Endothelial cell (in vitro differentiated cells): Measurements from ENCODE around the gene TDP1. TPM values are rescaled to one million over a fixed set of nuclear protein-coding genes. Genes with fewer than 3 reads are reported as not detected.
A peak's percentile ranks its signal among the peaks of the same experiment; 100 is the strongest.

Experiments
- DNase-seq: peaks from one replicate; pipeline ENCODE4 v3.0.0; 2021; ENCODE audit warnings: low spot score
- H3K27ac Mint-ChIP-seq: one replicate; pipeline ENCODE4 v1.8.0; 2021; ENCODE audit warnings: mixed read lengths, inconsistent platforms; ENCODE audit not compliant: unreplicated experiment
- H3K27me3 Mint-ChIP-seq: one replicate; pipeline ENCODE4 v1.8.0; 2021; ENCODE audit warnings: mild to moderate bottlenecking, moderate library complexity, mixed read lengths, inconsistent platforms; ENCODE audit not compliant: unreplicated experiment
- H3K36me3 Mint-ChIP-seq: one replicate; pipeline ENCODE4 v1.8.0; 2021; ENCODE audit warnings: mild to moderate bottlenecking, low read depth, mixed read lengths, inconsistent platforms; ENCODE audit not compliant: unreplicated experiment
- H3K4me1 Mint-ChIP-seq: one replicate; pipeline ENCODE4 v1.8.0; 2021; ENCODE audit warnings: mild to moderate bottlenecking, mixed read lengths, inconsistent platforms; ENCODE audit not compliant: unreplicated experiment
- H3K4me3 Mint-ChIP-seq: one replicate; pipeline ENCODE4 v1.8.0; 2021; ENCODE audit warnings: mild to moderate bottlenecking, mixed read lengths, inconsistent platforms; ENCODE audit not compliant: unreplicated experiment
- H3K9me3 Mint-ChIP-seq: one replicate; pipeline ENCODE4 v1.8.0; 2021; ENCODE audit warnings: mixed read lengths, inconsistent platforms; ENCODE audit not compliant: unreplicated experiment
- CTCF ChIP-seq: fragments of 200-600 bp; sonication (generic); IDR thresholded peaks from one replicate; pipeline ENCODE4 v1.5.0; 2021; ENCODE audit warnings: antibody characterized with exemption; ENCODE audit not compliant: unreplicated experiment
- total RNA-seq: library from RNA; stranded (reverse); fragmentation: NEBNext Ultra II Directional; extraction: Animal tissue kit (Norgen Biotek cat#: 25700); gene quantifications from one replicate; pipeline ENCODE4 v1.2.1, GENCODE V29; 2021; ENCODE audit not compliant: unreplicated experiment

Gene TDP1
- total RNA-seq, 1 donor from 2014 or later, result 34.9 TPM

DNA sequence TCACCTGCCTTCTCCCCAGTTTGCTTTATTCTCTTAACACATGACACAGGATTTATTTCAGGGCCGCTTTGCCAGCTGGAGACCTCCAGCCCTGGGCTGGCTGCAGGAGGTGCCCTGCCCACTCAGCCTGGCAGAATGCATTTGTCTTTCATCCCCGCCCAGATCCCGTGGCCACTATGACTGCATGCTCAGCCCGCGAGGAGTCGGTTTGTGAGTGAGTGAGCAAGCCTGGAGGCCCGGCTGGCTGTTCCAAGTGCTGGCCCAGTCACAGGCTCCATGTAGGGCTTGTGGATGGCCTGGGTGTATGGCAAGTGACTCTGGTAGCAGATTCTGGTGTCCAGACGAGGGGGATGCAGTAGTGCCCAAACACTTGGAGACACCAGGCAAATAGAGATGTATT, 2.1 kb downstream of the TDP1 start:
- H3K4me3 Mint-ChIP-seq, result no peak overlapping the region
- no peaks in the 10 kb centered on the region for H3K9me3 Mint-ChIP-seq
- H3K36me3 Mint-ChIP-seq, result peaks cover 28% of the 10 kb centered on the region
- H3K27ac Mint-ChIP-seq, result no peak overlapping the region
- no peak for DNase-seq
- peaks cover 42% of the 10 kb centered on the region for H3K4me1 Mint-ChIP-seq
- H3K27me3 Mint-ChIP-seq, result peaks cover 11% of the 10 kb centered on the region
- no peak for TF ChIP-seq CTCF

DNA sequence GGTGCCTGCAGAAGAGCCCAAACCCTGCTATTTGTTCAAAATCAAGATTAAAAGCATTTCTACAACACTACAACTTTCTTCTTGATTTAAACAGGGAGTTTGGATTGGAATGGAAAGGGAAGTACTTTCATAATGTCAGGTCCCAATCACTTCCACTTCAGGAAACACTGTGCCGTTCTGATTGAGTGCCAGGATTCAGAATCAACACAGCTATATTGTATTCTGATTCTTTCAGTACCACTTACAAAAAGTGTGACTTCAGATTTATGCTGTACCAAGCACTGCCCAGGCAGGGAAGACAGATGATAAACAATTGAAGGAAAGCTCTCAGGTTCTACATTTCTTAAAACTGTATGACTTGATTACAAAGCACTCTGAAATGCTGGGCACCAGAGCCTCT, 3.2 kb downstream of the TDP1 start:
- no peak overlapping the region for H3K27ac Mint-ChIP-seq
- H3K27me3 Mint-ChIP-seq, result peaks cover 11% of the 10 kb centered on the region
- H3K9me3 Mint-ChIP-seq, result no peaks in the 10 kb centered on the region
- H3K4me3 Mint-ChIP-seq, result no peak overlapping the region
- peaks cover 38% of the 10 kb centered on the region for H3K36me3 Mint-ChIP-seq
- no peak for TF ChIP-seq CTCF
- peaks cover 31% of the 10 kb centered on the region for H3K4me1 Mint-ChIP-seq
- no peak for DNase-seq

DNA sequence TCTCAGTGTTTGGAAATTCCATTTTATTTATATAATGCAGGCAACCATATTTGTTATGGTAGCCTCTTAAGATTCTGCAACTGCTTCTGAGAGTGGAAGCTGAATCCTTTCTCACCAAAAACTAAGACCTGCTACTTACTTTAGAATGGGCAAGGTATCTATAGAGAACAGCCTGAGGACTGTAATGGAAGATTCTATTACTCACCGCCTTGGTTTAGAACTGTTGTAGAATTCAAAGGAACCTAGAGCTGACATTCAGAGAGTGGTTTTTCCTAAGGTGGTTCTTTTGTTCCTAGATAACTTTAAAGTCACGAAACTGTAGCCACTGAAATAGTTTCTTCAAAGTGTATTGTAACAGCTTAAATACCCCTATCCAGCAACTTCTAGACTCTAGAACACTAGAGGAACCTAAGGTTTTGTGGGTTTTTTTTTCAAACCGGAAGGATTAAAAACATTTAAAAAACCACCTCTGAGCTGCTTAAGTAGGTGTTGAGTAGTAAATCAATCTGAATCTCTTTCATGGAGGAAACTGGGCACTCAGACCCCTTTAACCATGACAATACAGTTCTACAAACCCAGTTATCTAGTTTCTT, 4.2 kb downstream of the TDP1 start:
- no peak for TF ChIP-seq CTCF

GRCh38 chr14:89960914-89961313, 5.2 kb downstream of the TDP1 start:
- peaks cover 5% of the 10 kb centered on the region for H3K27me3 Mint-ChIP-seq
- H3K9me3 Mint-ChIP-seq, result no peaks in the 10 kb centered on the region
- peaks cover 19% of the 10 kb centered on the region for H3K4me1 Mint-ChIP-seq
- DNase-seq, result no peak
- H3K36me3 Mint-ChIP-seq, result peaks cover 43% of the 10 kb centered on the region
- TF ChIP-seq CTCF, result no peak
- H3K4me3 Mint-ChIP-seq, result no peak overlapping the region
- peak overlapping the region; percentile 59 for H3K27ac Mint-ChIP-seq

More for the DNA sequence above, 4.2 kb downstream of the TDP1 start:
- Mint-ChIP-seq H3K27ac (no peak overlapping the region), H3K27me3 (peaks cover 5% of the 10 kb centered on the region), H3K4me1 (peaks cover 23% of the 10 kb centered on the region), H3K4me3 (no peak overlapping the region), H3K36me3 (peaks cover 43% of the 10 kb centered on the region), H3K9me3 (no peaks in the 10 kb centered on the region)
- DNase-seq, result no peak

GRCh38 chr14:89963288-89963978, 7.7 kb downstream of the TDP1 start:
- TF ChIP-seq CTCF, result no peak
- Mint-ChIP-seq H3K27me3 (no peaks in the 10 kb centered on the region), H3K36me3 (peaks cover 32% of the 10 kb centered on the region), H3K27ac (no peak overlapping the region), H3K4me3 (peak overlapping the region; percentile 22), H3K9me3 (no peaks in the 10 kb centered on the region), H3K4me1 (peaks cover 7% of the 10 kb centered on the region)
- no peak for DNase-seq
